H9 (cell line): ENCODE data around the gene DUSP5. TPM values are rescaled to one million over a fixed set of nuclear protein-coding genes. Genes with fewer than 3 reads are reported as not detected.

Experiments
- DNase-seq: peaks from one replicate; pipeline ENCODE4 v3.0.0-alpha.2; 2017
- H2AFZ ChIP-seq: one replicate; pipeline ENCODE4 v1.6.1; 2013; ENCODE audit warnings: mild to moderate bottlenecking, low read length, control low read depth, moderate library complexity
- H2AK5ac ChIP-seq: 2 replicates; pipeline ENCODE4 v1.6.1; 2013; ENCODE audit warnings: low read length, control low read depth, mixed read lengths; ENCODE audit not compliant: insufficient read length
- H2BK120ac ChIP-seq: one replicate; pipeline ENCODE4 v1.6.1; 2013; ENCODE audit warnings: low read depth, mild to moderate bottlenecking, low read length, control low read depth, inconsistent platforms; ENCODE audit not compliant: poor library complexity, severe bottlenecking
- H2BK12ac ChIP-seq: 2 replicates; pipeline ENCODE4 v1.6.1; 2013; ENCODE audit warnings: low read length, control low read depth, mixed read lengths, low read depth; ENCODE audit not compliant: insufficient read length
- H2BK15ac ChIP-seq: 2 replicates; pipeline ENCODE4 v1.6.1; 2013; ENCODE audit warnings: low read depth, low read length, control low read depth
- H2BK20ac ChIP-seq: one replicate; pipeline ENCODE4 v1.6.1; 2013; ENCODE audit warnings: low read depth, mild to moderate bottlenecking, low read length, control low read depth, inconsistent platforms; ENCODE audit not compliant: poor library complexity, severe bottlenecking
- H2BK5ac ChIP-seq: 2 replicates; pipeline ENCODE4 v1.6.1; 2013; ENCODE audit warnings: low read length, control low read depth, mixed read lengths; ENCODE audit not compliant: insufficient read length
- H3K14ac ChIP-seq: 2 replicates; pipeline ENCODE4 v1.6.1; 2013; ENCODE audit warnings: low read length, control low read depth; ENCODE audit not compliant: insufficient read depth
- H3K18ac ChIP-seq: 2 replicates; pipeline ENCODE4 v1.6.1; 2013; ENCODE audit warnings: low read depth, mild to moderate bottlenecking, mixed read lengths, low read length, control low read depth; ENCODE audit not compliant: insufficient read length
- H3K23ac ChIP-seq: 2 replicates; pipeline ENCODE4 v1.6.1; 2013; ENCODE audit warnings: low read length, control low read depth, mixed read lengths, low read depth; ENCODE audit not compliant: insufficient read length
- H3K23me2 ChIP-seq: 2 replicates; pipeline ENCODE4 v1.6.1; 2013; ENCODE audit warnings: low read depth, mild to moderate bottlenecking, mixed read lengths, low read length, control low read depth; ENCODE audit not compliant: insufficient read length, poor library complexity, severe bottlenecking
- H3K27ac ChIP-seq: 2 replicates; pipeline ENCODE4 v1.5.1; 2013; ENCODE audit warnings: low read length, control low read depth, mixed read lengths, low read depth; ENCODE audit not compliant: insufficient read length
- H3K27me3 ChIP-seq: 2 replicates; pipeline ENCODE4 v1.6.1; 2013; ENCODE audit warnings: low read length, control low read depth, inconsistent platforms; ENCODE audit not compliant: insufficient read depth
- H3K4ac ChIP-seq: 2 replicates; pipeline ENCODE4 v1.6.1; 2013; ENCODE audit warnings: low read depth, mild to moderate bottlenecking, control low read depth, inconsistent platforms, low read length, moderate library complexity
- H3K4me1 ChIP-seq: 2 replicates; pipeline ENCODE4 v1.6.1; 2013; ENCODE audit warnings: low read length, control low read depth, inconsistent platforms; ENCODE audit not compliant: insufficient read depth
- H3K4me2 ChIP-seq: 2 replicates; pipeline ENCODE4 v1.6.1; 2013; ENCODE audit warnings: low read length, control low read depth, mixed read lengths; ENCODE audit not compliant: insufficient read length, insufficient read depth
- H3K56ac ChIP-seq: 2 replicates; pipeline ENCODE4 v1.6.1; 2013; ENCODE audit warnings: low read depth, mild to moderate bottlenecking, mixed read lengths, low read length, control low read depth; ENCODE audit not compliant: insufficient read length
- H3K79me1 ChIP-seq: 2 replicates; pipeline ENCODE4 v1.6.1; 2013; ENCODE audit warnings: low read depth, mild to moderate bottlenecking, moderate library complexity, low read length, control low read depth, inconsistent platforms; ENCODE audit not compliant: insufficient read depth, poor library complexity, severe bottlenecking
- H3K79me2 ChIP-seq: 2 replicates; pipeline ENCODE4 v1.6.1; 2013; ENCODE audit warnings: low read length, control low read depth, inconsistent platforms; ENCODE audit not compliant: insufficient read depth
- H3K9ac ChIP-seq: 2 replicates; pipeline ENCODE4 v1.6.1; 2013; ENCODE audit warnings: low read length, control low read depth, mixed read lengths; ENCODE audit not compliant: insufficient read length; ENCODE audit errors: extremely low read depth
- H3K9me3 ChIP-seq: one replicate; pipeline ENCODE4 v1.6.1; 2013; ENCODE audit warnings: low read depth, low read length, inconsistent platforms; ENCODE audit not compliant: control insufficient read depth
- H3T11ph ChIP-seq: one replicate; pipeline ENCODE4 v1.6.1; 2013; ENCODE audit warnings: mild to moderate bottlenecking, low read length, control low read depth, inconsistent platforms
- H4K20me1 ChIP-seq: one replicate; pipeline ENCODE4 v1.6.1; 2013; ENCODE audit not compliant: control insufficient read depth, insufficient read length, insufficient read depth
- H4K5ac ChIP-seq: 2 replicates; pipeline ENCODE4 v1.6.1; 2013; ENCODE audit warnings: low read depth, mild to moderate bottlenecking, mixed read lengths, low read length, control low read depth; ENCODE audit not compliant: insufficient read length
- H4K8ac ChIP-seq: replicated peaks from 2 replicates; pipeline ENCODE4 v1.6.1; 2013; ENCODE audit warnings: low read length, control low read depth, mixed read lengths, low read depth; ENCODE audit not compliant: insufficient read length
- H4K91ac ChIP-seq: 2 replicates; pipeline ENCODE4 v1.6.1; 2013; ENCODE audit warnings: low read depth, mild to moderate bottlenecking, moderate library complexity, mixed read lengths, low read length, control low read depth; ENCODE audit not compliant: insufficient read length
- H3K27ac Mint-ChIP-seq, 3 experiments: 2 replicates in 2 of 3; 3 replicates in 1 of 3; pipeline ENCODE4 v1.8.0; 2020 to 2021; ENCODE audit warnings: mixed read lengths in 3 of 3, mild to moderate bottlenecking in 1 of 3, moderate library complexity in 1 of 3
- H3K27me3 Mint-ChIP-seq: 2 replicates; pipeline ENCODE4 v1.8.0; 2021; ENCODE audit warnings: low read depth, mild to moderate bottlenecking, moderate library complexity, mixed read lengths
- H3K36me3 Mint-ChIP-seq, 3 experiments: 2 replicates in 2 of 3; 3 replicates in 1 of 3; pipeline ENCODE4 v1.8.0; 2020 to 2021; ENCODE audit warnings: low read depth in 3 of 3, mixed read lengths in 3 of 3; ENCODE audit not compliant: insufficient read depth in 1 of 3
- H3K4me1 Mint-ChIP-seq, 2 experiments: 2 replicates each; pipeline ENCODE4 v1.8.0; 2020; ENCODE audit warnings: mixed read lengths in 2 of 2
- H3K4me3 Mint-ChIP-seq, 2 experiments: 2 replicates in 1 of 2; 3 replicates in 1 of 2; pipeline ENCODE4 v1.8.0; 2020 to 2021; ENCODE audit warnings: mild to moderate bottlenecking in 2 of 2, mixed read lengths in 2 of 2, moderate library complexity in 1 of 2
- H3K9me3 Mint-ChIP-seq, 2 experiments: 2 replicates in 1 of 2; 3 replicates in 1 of 2; pipeline ENCODE4 v1.8.0; 2020; ENCODE audit warnings: mild to moderate bottlenecking in 2 of 2, mixed read lengths in 2 of 2, moderate library complexity in 1 of 2
- CTCF ChIP-seq: fragments of 200-600 bp; sonication (generic); conservative IDR thresholded peaks from 3 replicates; pipeline ENCODE4 v1.8.0; 2021; ENCODE audit warnings: antibody characterized with exemption, mild to moderate bottlenecking
- WGBS: extraction: QIAGEN DNeasy Blood & Tissue Kit; methylation state at CpG from one replicate; pipeline ENCODE4 v1.1.7; 2013; ENCODE audit warnings: missing lambda C conversion rate, low lambda C conversion rate, mixed read lengths; ENCODE audit not compliant: insufficient read length; ENCODE audit errors: extremely low coverage; 5-methylcytosine and 5-hydroxymethylcytosine counted together
- total RNA-seq: library from RNA; stranded (reverse); gene quantifications from 2 replicates; pipeline ENCODE4 v1.2.1, GENCODE V29; 2021

Gene DUSP5
- total RNA-seq, 1 experiment from 2014 or later, result 29.3 TPM

- no peaks in the 10 kb centered on the region; a peak in 1 of 5 replicates for H3K9me3 Mint-ChIP-seq
- H3K56ac ChIP-seq, result no peak overlapping the region
- H2BK12ac ChIP-seq, result no peak overlapping the region
- H2AFZ ChIP-seq, result no peak overlapping the region
- H2BK120ac ChIP-seq, result no peak overlapping the region
- H3K18ac ChIP-seq, result no peak overlapping the region
- no peak overlapping the region for H4K8ac ChIP-seq
- H3K79me2 ChIP-seq, result no peaks in the 10 kb centered on the region
- no CpG with 5 or more reads among the region's 16 CpGs for WGBS
- H3K23me2 ChIP-seq, result no peaks in the 10 kb centered on the region
- H3K9me3 ChIP-seq, result no peaks in the 10 kb centered on the region
- no peaks in the 10 kb centered on the region for H3K27me3 ChIP-seq
- H2AK5ac ChIP-seq, result no peak overlapping the region
- no peak overlapping the region for H2BK20ac ChIP-seq
- H4K20me1 ChIP-seq, result no peaks in the 10 kb centered on the region
- H3K4me1 Mint-ChIP-seq, result peaks cover 9 to 17% of the 10 kb centered on the region in 2 experiments
- no peak overlapping the region for H3K14ac ChIP-seq
- no peak overlapping the region for H3K9ac ChIP-seq
- TF ChIP-seq CTCF, result no peak
- H3K27ac Mint-ChIP-seq, result no peak overlapping the region; a peak in 1 of 7 replicates
- H3K23ac ChIP-seq, result no peak overlapping the region
- H3K4ac ChIP-seq, result no peak overlapping the region
- no peak overlapping the region for H3T11ph ChIP-seq
- H2BK15ac ChIP-seq, result no peak overlapping the region
- H3K4me3 Mint-ChIP-seq, result no peak overlapping the region
- DNase-seq, result no peak
- no peak overlapping the region for H3K4me2 ChIP-seq
- no peak overlapping the region for H4K5ac ChIP-seq
- no peaks in the 10 kb centered on the region; the same call in 1 of the 2 replicates for H3K4me1 ChIP-seq
- no peaks in the 10 kb centered on the region for H3K36me3 Mint-ChIP-seq
- H3K27ac ChIP-seq, result no peak overlapping the region
- H2BK5ac ChIP-seq, result no peak overlapping the region
- H4K91ac ChIP-seq, result no peak overlapping the region
- H3K79me1 ChIP-seq, result no peaks in the 10 kb centered on the region
- peaks cover 5% of the 10 kb centered on the region for H3K27me3 Mint-ChIP-seq
Measured at GRCh38 chr10:110460111-110460809, 37.4 kb upstream of the DUSP5 start.
